Measurements from ENCODE around the gene ILKAP.

- TF ChIP-seq, protein P1, sequence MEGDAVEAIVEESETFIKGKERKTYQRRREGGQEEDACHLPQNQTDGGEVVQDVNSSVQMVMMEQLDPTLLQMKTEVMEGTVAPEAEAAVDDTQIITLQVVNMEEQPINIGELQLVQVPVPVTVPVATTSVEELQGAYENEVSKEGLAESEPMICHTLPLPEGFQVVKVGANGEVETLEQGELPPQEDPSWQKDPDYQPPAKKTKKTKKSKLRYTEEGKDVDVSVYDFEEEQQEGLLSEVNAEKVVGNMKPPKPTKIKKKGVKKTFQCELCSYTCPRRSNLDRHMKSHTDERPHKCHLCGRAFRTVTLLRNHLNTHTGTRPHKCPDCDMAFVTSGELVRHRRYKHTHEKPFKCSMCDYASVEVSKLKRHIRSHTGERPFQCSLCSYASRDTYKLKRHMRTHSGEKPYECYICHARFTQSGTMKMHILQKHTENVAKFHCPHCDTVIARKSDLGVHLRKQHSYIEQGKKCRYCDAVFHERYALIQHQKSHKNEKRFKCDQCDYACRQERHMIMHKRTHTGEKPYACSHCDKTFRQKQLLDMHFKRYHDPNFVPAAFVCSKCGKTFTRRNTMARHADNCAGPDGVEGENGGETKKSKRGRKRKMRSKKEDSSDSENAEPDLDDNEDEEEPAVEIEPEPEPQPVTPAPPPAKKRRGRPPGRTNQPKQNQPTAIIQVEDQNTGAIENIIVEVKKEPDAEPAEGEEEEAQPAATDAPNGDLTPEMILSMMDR (IDR thresholded peaks at IDR 0.05), result no peak
- TF ChIP-seq POLR2AphosphoS5 (IDR thresholded peaks at IDR 0.05), result no peak
Measured at GRCh38 chr2:238126775-238127164, 76.7 kb downstream of the ILKAP start.

Measured in esophagus muscularis mucosa (tissue), 3 donors.